HG02884 (cell line): ENCODE results near the gene FAM221B.

ENCODE experiments used
- ATAC-seq: cut with Tn5 transposase; IDR thresholded peaks from one replicate; pipeline ENCODE4 v1.9.1; 2021; ENCODE audit warnings: mild to moderate bottlenecking, moderate library complexity; ENCODE audit not compliant: unreplicated experiment

Gene FAM221B

DNA sequence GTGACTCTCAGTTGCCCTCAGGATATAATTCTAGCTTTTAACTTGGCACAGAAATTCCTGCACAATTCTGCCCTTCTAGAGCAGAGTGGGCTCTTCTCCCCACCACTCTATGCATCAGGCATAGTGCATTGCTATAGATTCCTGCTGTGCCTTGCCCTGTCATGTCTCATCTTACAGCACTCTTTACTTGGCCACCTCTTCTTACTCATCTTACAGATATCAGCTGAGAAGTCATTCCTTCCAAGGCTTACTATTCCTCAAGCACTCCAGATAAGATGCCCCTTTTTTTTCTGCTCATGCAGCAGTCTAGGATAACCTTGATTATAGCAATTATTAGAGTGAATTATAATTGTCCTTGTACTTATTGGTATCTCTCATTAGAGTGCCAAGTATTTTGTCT, 5.6 kb downstream of the FAM221B start:
- no peak for ATAC-seq

- ATAC-seq = no peak
Observed at GRCh38 chr9:35820076-35820475, 8.5 kb downstream of the FAM221B start.

- no peak for ATAC-seq
Observed at GRCh38 chr9:35818341-35818740, 10.2 kb downstream of the FAM221B start.

- ATAC-seq = no peak
Observed at GRCh38 chr9:35816708-35817107, 11.8 kb downstream of the FAM221B start.

GRCh38 chr9:35814841-35815543, 13.5 kb downstream of the FAM221B start, which contains the start of gene HINT2:
Gene HINT2 (minus strand): TSS chr9:35815042. CDS start chr9:35814979, 63 bp downstream.
- ATAC-seq = peak; percentile 74

DNA sequence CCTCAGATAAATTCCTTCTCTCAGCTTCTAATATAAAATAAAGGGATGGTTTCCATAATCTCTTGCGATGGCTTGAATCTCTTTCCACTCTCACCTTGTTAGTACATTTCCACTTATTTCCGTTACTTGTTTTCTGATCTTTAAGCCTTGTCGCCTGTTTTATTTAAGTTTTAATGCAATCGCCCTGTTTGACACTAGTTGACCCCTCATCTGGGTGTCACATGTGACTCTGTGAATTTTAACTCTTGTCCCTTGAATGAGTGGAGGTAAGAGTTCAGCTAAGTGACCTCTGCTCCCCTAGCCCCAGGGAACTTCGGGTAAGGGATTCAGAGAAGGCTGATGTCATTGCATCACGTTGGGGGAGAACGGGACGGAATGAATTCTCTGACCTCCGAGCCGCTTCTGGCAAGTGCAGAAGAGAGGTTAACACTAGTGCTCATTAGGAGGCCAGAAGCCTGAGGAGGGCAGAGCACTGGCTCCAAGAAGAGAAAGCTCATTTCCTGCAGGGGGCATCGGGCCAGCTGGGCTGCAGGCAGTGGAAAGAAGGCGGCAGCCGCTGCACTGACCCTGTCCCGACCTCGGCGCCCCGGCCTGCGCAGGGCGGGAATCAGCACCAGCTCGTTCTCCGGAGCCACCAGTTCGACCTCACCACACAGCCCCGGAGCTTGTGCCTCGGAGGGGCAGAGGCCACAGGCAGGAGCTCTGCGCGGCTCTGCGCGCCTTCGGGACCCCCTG, 14.3 kb downstream of the FAM221B start:
- peak; percentile 10 for ATAC-seq

DNA sequence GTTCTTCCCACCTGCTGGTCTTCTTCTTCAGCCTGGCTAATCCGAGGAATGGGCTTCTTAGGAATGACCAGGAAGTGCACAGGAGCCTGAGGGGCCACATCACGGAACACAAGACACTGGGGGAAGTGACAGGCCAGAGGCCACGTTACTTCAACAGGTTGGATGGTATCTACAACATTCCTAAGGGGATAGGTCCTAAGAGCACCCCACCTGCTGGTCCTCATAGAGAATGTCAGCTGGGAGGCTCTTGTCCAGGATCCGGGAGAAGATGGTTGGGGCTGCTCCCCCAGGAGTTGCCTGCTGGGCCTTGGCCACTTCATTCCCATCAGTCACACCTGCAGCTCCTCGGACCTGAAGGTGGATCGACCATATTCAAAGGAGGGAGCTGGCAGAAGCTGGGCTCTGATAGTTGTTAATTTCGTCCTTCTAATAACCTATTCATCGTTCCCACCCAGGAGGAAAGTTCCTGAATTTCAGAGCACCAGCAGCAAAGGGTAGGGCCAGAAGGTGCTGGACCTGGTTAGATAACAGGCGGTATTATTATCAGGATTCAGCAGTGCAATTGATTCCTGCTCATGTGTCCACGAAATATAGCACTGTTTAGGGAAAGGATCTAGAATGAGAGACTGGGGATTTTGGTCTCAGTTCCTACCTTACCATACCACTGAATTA, 15.0 kb downstream of the FAM221B start:
- no peak for ATAC-seq

DNA sequence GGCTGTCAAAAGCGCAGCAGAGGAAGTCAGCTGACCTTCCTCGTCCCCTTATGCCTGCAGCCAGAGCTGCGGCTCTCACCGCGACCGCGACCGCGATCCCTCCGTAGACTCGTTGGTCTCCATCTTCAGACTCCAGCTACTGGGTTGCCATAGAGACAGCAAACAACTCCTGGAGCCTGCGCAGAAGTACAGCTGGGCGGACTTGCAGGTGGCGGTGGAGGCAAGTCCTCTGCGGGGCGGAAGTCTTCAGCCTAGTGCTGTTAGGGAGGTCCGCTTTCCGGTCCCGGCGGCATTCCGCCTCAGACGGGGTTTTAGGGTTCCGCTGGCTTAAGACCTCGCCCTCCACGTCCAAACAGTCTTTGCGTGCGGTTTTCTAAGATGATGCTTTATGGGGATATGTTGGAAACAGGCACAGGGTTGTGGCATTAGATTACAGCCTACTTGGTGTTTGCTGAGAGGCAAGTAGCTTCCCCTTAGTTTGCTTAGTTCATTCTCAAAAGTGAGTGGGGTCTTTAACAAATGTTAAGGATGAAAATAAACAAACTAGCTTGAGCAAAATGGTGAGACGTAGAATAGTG, 16.4 kb downstream of the FAM221B start, which contains the start of gene SPAG8:
SPAG8 (minus strand) TSS at position 238 of the 578 bp plus-strand sequence; CDS start at position 123, 115 bp downstream.
- ATAC-seq = peak; percentile 57

GRCh38 chr9:35811381-35812024, 17.0 kb downstream of the FAM221B start:
- no peak for ATAC-seq

GRCh38 chr9:35810122-35810521, 18.4 kb downstream of the FAM221B start:
- no peak for ATAC-seq

GRCh38 chr9:35808433-35808832, 20.1 kb downstream of the FAM221B start:
- no peak for ATAC-seq

GRCh38 chr9:35806101-35806500, 22.4 kb downstream of the FAM221B start:
- ATAC-seq = no peak

GRCh38 chr9:35801328-35802128, 27.0 kb downstream of the FAM221B start:
- ATAC-seq = no peak

DNA sequence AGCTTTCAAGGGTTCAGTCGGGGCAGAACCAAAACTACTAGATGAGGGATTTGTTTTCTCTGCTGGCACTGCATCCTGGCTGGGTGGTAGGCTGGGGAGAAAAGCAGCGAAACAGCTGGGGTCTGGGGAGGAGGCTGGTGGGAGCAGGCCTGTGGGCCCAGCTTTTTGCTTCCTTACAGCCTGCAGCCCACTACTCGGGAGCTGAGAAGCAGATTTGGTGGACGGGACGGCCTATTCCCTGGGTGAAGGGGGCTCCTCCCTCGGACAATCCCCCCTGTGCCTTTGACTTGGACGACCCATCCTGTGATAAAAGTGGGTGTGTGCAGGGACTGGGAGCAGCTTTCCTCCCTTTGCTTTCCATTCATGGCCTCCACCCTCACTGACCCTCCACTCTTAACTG, 28.0 kb downstream of the FAM221B start:
- no peak for ATAC-seq

- ATAC-seq = no peak
Observed at GRCh38 chr9:35798658-35799374, 29.7 kb downstream of the FAM221B start.

DNA sequence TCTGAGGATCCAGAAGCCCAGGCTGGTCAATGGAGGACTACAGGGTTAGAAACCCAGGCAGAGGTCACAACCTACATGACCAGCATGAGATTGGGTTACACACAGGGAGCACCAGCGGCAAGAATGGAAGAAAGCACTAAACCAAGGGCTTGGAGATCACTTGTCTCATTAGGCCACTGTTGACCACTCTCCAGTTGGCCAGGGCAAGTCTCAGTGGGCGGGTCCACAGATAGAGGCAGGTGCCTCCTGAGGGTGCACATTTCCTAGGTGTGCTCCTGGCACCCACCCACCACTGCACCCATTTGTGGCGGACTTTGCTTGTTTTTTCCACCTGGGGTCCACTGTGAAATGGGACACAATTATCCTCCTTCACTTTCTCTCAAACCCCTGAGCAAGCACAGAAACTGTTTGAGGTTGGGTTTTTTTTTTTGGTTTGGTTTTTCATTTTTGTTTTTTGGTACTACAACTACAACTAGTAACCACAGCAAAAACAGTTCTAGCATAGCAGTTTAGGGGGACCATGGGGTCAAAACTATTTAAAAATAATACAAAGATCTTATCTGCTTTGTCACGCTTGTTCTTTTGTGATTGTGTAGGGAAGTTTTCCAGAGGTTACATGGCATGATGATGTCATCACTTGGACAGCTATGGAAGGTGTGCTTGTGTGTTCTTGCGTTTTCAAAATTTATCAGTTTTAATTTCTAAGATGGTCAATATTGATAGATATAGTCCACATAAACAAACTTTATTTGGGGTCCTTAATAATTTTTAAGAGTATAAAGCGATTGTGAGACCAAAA, 31.0 kb downstream of the FAM221B start:
- no peak for ATAC-seq

DNA sequence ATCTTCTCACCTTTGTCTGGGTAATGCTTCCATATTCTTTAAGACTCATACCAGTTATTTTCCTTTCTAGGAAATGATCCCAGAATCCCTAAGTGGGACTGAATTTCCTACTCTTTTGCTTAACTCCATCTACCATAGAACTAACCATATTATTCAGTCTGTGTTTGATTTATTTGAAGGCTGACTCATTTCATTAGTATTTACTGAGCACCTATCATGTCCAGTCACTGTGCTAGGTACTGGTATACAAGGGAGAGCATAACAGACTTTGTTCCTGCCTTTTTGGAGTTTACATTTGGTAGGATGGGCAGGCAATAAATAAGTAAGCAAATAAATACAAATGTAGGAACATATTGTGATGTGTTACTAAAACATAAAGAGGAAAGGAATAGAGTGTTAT, 32.8 kb downstream of the FAM221B start:
- no peak for ATAC-seq

- no peak for ATAC-seq
Observed at GRCh38 chr9:35793461-35793860, 35.1 kb downstream of the FAM221B start.

- ATAC-seq = no peak
Observed at GRCh38 chr9:35792826-35793225, 35.7 kb downstream of the FAM221B start.
